GM12878 (cell line): ENCODE measurements around the gene NCOA4. TPM values are rescaled to one million over a fixed set of nuclear protein-coding genes. Genes with fewer than 3 reads are reported as not detected.
"Not testable (repeated sequence)": the region's sequence is repeated elsewhere in the genome, so short reads cannot be mapped to it uniquely, and the experiment has no call there.

Source experiments
- ATAC-seq: fragments of 200-7000 bp; cut with Tn5 transposase; 3 replicates; pipeline ENCODE4 v1.9.1; 2020; ENCODE audit warnings: mild to moderate bottlenecking, moderate library complexity
- BruUV-seq: library from RNA; stranded (reverse); fragments of 400-500 nt; replicated peaks from 2 replicates; lab custom pipeline; 2021; lab: Mats Ljungman, UMichigan
- CTCF ChIA-PET: fragments of 300-600 bp; sonication (Branson Sonifier 250); formaldehyde crosslinking; extraction: SDS; loops from one replicate; lab custom pipeline; 2021; ENCODE audit warnings: inconsistent platforms; lab: Yijun Ruan, JAX
- POLR2A ChIA-PET: fragments of 350-600 bp; formaldehyde crosslinking; extraction: SDS; loops from one replicate; lab custom pipeline; 2021; ENCODE audit warnings: inconsistent platforms; lab: Charles Lee
- RAD21 ChIA-PET: fragments of 300-600 bp; sonication (Branson Sonifier 250); formaldehyde crosslinking; loops from one replicate; lab custom pipeline; 2023; ENCODE audit warnings: antibody characterized with exemption; ENCODE audit not compliant: unreplicated experiment; lab: Charles Lee
- SMC1A ChIA-PET: fragments of 300-600 bp; sonication (Branson Sonifier 250); formaldehyde crosslinking; loops from one replicate; lab custom pipeline; 2023; ENCODE audit not compliant: unreplicated experiment, uncharacterized antibody; lab: Charles Lee
- DNase-seq: peaks from one replicate; pipeline ENCODE4 v3.0.0-alpha.2; 2011; ENCODE audit warnings: low read depth, low spot score
- FAIRE-seq: peaks from 3 replicates; lab custom pipeline; 2011; peaks lifted over from hg19 to GRCh38; lab: Jason Lieb, UNC
- H2AFZ ChIP-seq: 2 replicates; pipeline ENCODE4 v1.6.0; 2011; ENCODE audit warnings: low read depth, low read length, control low read depth; ENCODE audit not compliant: control insufficient read depth
- H3K27ac ChIP-seq: 2 replicates; pipeline ENCODE4 v1.5.1; 2011; ENCODE audit warnings: control low read depth; ENCODE audit not compliant: control insufficient read depth, insufficient read depth
- H3K27me3 ChIP-seq, 2 experiments: replicated peaks in 1 of 2; 2 replicates each; pipeline versions ENCODE4 v1.6.0 to v1.6.1; 2011; ENCODE audit warnings: low read length in 1 of 2; ENCODE audit not compliant: control insufficient read depth in 2 of 2, insufficient read depth in 2 of 2
- H3K36me3 ChIP-seq, 2 experiments: 2 replicates each; pipeline ENCODE4 v1.5.1; 2011; ENCODE audit warnings: low read length in 1 of 2; ENCODE audit not compliant: control insufficient read depth in 2 of 2, insufficient read depth in 2 of 2
- H3K4me1 ChIP-seq: 2 replicates; pipeline ENCODE4 v1.6.1; 2011; ENCODE audit warnings: mild to moderate bottlenecking, low read length, moderate library complexity, mixed read lengths; ENCODE audit not compliant: control insufficient read depth, insufficient read depth
- H3K4me2 ChIP-seq: 2 replicates; pipeline ENCODE4 v1.6.0; 2011; ENCODE audit warnings: control low read depth; ENCODE audit not compliant: control insufficient read depth, insufficient read depth
- H3K4me3 ChIP-seq: fragments of 200-600 bp; sonication (generic); 2 replicates; pipeline ENCODE4 v1.5.1; 2016
- H3K79me2 ChIP-seq: 2 replicates; pipeline ENCODE4 v1.6.0; 2011; ENCODE audit warnings: low read length; ENCODE audit not compliant: control insufficient read depth, insufficient read depth
- H3K9ac ChIP-seq: 2 replicates; pipeline ENCODE4 v1.8.0; 2011; ENCODE audit warnings: low read length, control low read depth, mixed read lengths; ENCODE audit not compliant: control insufficient read depth, insufficient read depth
- H3K9me3 ChIP-seq: replicated peaks from 3 replicates; pipeline ENCODE4 v1.5.1; 2011; ENCODE audit warnings: mild to moderate bottlenecking, low read length; ENCODE audit not compliant: control insufficient read depth, insufficient read depth
- H4K20me1 ChIP-seq: 2 replicates; pipeline ENCODE4 v1.6.0; 2011; ENCODE audit not compliant: control insufficient read depth, insufficient read depth
- CHD4 ChIP-seq: fragments of 200-600 bp; sonication (generic); IDR thresholded peaks from 2 replicates; pipeline ENCODE4 v1.6.1; 2016; ENCODE audit warnings: mild to moderate bottlenecking
- EP300 ChIP-seq, 2 experiments: fragments of 150-350 bp in 1 of 2; IDR thresholded peaks; 2 replicates each; pipeline ENCODE4 v1.6.1; 2011 to 2012; ENCODE audit warnings: low read depth in 2 of 2, low read length in 2 of 2, borderline replicate concordance in 1 of 2, improper control_type of control experiment in 1 of 2, inconsistent platforms in 1 of 2; ENCODE audit not compliant: control insufficient read depth in 1 of 2
- FOS ChIP-seq: IDR thresholded peaks from 3 replicates; pipeline ENCODE4 v1.6.1; 2011; ENCODE audit warnings: borderline replicate concordance; ENCODE audit not compliant: insufficient read length; ENCODE audit errors: extremely low read depth
- HDGF ChIP-seq: fragments of 450-650 bp; IDR thresholded peaks from 2 replicates; pipeline ENCODE4 v1.6.1; 2016; ENCODE audit warnings: antibody characterized with exemption
- MTA2 ChIP-seq: fragments of 450-650 bp; IDR thresholded peaks from 2 replicates; pipeline ENCODE4 v1.6.1; 2016; ENCODE audit warnings: low read depth, mild to moderate bottlenecking, moderate library complexity
- PAX5 ChIP-seq: IDR thresholded peaks from 2 replicates; pipeline ENCODE4 v1.6.1; 2011; ENCODE audit warnings: low read depth, low read length, borderline replicate concordance
- WGBS: methylation state at CpG from one replicate; pipeline ENCODE4 v1.1.6; 2016; ENCODE audit warnings: low lambda C conversion rate; ENCODE audit not compliant: insufficient replicate concordance, insufficient coverage; ENCODE audit errors: missing lambda C conversion rate; 5-methylcytosine and 5-hydroxymethylcytosine counted together
- in situ Hi-C: fragments of 300-500 bp; cut with MboI; formaldehyde crosslinking; loops from 9 replicates; pipeline ENCODE4 v1.14.3; 2018; ENCODE audit warnings: mixed read lengths
- intact Hi-C: fragments of 100-400 bp; cut with micrococcal nuclease; formaldehyde crosslinking; loops from one replicate; pipeline ENCODE4 v1.14.2; 2022; ENCODE audit not compliant: unreplicated experiment
- polyA plus RNA-seq, 11 experiments: library from polyadenylated mRNA; depleted of rRNA in 4 of 11; unstranded in 6 of 11; stranded (reverse) in 5 of 11; fragments of >200 nt; fragmentation: Nextera tagmentation in 4 of 11; fragmentation: Illumina TruSeq in 1 of 11; extraction: Ambion mirVana in 4 of 11; extraction: Trizol in 1 of 11; gene quantifications; 1 replicate in 1 of 11; 2 replicates in 10 of 11; pipeline versions ENCODE4 v1.2.1 to v1.2.3, GENCODE V29; 2011 to 2016; ENCODE audit warnings: inconsistent platforms in 2 of 11, missing spikeins in 2 of 11, low read depth in 1 of 11
- total RNA-seq, 4 experiments: library from RNA; depleted of rRNA in 3 of 4; stranded (reverse); fragments of >200 nt in 3 of 4; fragmentation: Illumina TruSeq in 1 of 4; extraction: Trizol in 1 of 4; gene quantifications; 2 replicates each; pipeline versions ENCODE4 v1.2.1 to v1.2.3, GENCODE V29; 2013 to 2021

NCOA4 gene
- total and polyA plus RNA-seq, 10 of the 15 experiments (the other 5 are each of a cell fraction or from before 2014, with no cell fraction given) = 57.5 to 119 (median 100) TPM

- H2AFZ ChIP-seq, CTCF ChIA-PET, H3K36me3 ChIP-seq, RAD21 ChIA-PET, H3K27ac ChIP-seq, H3K27me3 ChIP-seq, H3K9me3 ChIP-seq, H3K4me1 ChIP-seq, FAIRE-seq, H3K4me2 ChIP-seq, intact Hi-C loops, H4K20me1 ChIP-seq, in situ Hi-C loops, BruUV-seq, H3K9ac ChIP-seq, DNase-seq, POLR2A ChIA-PET, H3K79me2 ChIP-seq, H3K4me3 ChIP-seq, ATAC-seq: not testable (repeated sequence)
- 66% methylated on average over 11 of the region's 11 CpGs for WGBS
- SMC1A ChIA-PET = interaction anchor here (0.7 kb wide), 1 partner anchor 20 kb away, joined by 3 read pairs; no protein-coding TSS in a partner anchor
Observed at GRCh38 chr10:46049497-46049831, 19.0 kb upstream of the NCOA4 start.

- in situ Hi-C loops = no loop called here
- RAD21 ChIA-PET = no interaction called here
- POLR2A ChIA-PET = no interaction called here
- 17% methylated on average over 2 of the region's 2 CpGs for WGBS
- no peak overlapping the region for H3K4me3 ChIP-seq
- no peaks in the 10 kb centered on the region for H3K4me1 ChIP-seq
- no peaks in the 10 kb centered on the region for H4K20me1 ChIP-seq
- ATAC-seq (no peak), FAIRE-seq (no peak), DNase-seq (no peak)
- H3K4me2 ChIP-seq = no peak overlapping the region
- H3K36me3 ChIP-seq = no peaks in the 10 kb centered on the region
- no peaks in the 10 kb centered on the region for H3K9me3 ChIP-seq
- H3K9ac ChIP-seq = no peak overlapping the region
- H3K27me3 ChIP-seq = no peaks in the 10 kb centered on the region; a peak in 2 of 4 replicates
- intact Hi-C loops = no loop called here
- CTCF ChIA-PET = no interaction called here
- SMC1A ChIA-PET = no interaction called here
- no peaks in the 10 kb centered on the region for H3K79me2 ChIP-seq
- no peak for TF ChIP-seq HDGF
- TF ChIP-seq CHD4 = no peak
- no peak for TF ChIP-seq PAX5
- TF ChIP-seq MTA2 = no peak
- TF ChIP-seq FOS = no peak
- no peak for TF ChIP-seq EP300 (IDR thresholded peaks at IDR 0.05; ENCODE audit: borderline replicate concordance in 1 of 2, control insufficient read depth in 1 of 2, low read depth in 2 of 2, low read length in 2 of 2)
- H2AFZ ChIP-seq = no peak overlapping the region
- no peak overlapping the region for H3K27ac ChIP-seq
- BruUV-seq = no TSS peak
Observed at GRCh38 chr10:46048152-46048551, 17.7 kb upstream of the NCOA4 start.
